ENCODE measurements around the gene MNDA. TPM values are rescaled to one million over a fixed set of nuclear protein-coding genes. Genes with fewer than 3 reads are reported as not detected.

MNDA gene
- total and polyA plus RNA-seq, 2 experiments from 2014 or later, result not detected

DNA sequence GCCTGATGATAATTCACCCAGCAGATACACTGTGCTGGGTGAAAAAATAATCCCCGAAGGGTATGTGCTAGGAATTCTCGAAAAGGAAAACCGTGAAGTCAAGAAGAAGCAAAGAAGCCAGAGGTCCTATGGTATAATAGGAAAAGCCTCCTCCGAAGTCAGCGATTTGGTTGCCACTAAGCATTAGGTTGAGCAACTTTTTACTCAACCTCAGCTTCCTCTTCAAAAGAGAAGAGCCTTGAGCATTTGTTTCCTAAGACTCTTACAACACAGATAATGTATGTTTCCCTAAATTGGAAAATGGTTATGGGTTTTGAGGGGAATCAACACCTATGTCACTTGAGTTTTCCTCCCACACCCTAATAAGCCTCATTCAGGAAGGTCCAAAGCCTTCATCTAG lies 21.3 kb upstream of the MNDA start:
- Histone ChIP-seq H3K36me3 (replicated peaks; ENCODE audit: insufficient read depth, low read depth) (no peaks in the 10 kb centered on the region), H3K4me2 (no peak overlapping the region), H3K4me1 (ENCODE audit: insufficient read depth) (peaks cover 4% of the 10 kb centered on the region), H3K27ac (no peak overlapping the region), H3K9me2 (replicated peaks; ENCODE audit: insufficient read depth) (no peaks in the 10 kb centered on the region), H3K79me2 (no peaks in the 10 kb centered on the region), H3K27me3 (no peaks in the 10 kb centered on the region), H3K4me3 (no peak overlapping the region), H2AFZ (no peak overlapping the region), H3K9me3 (ENCODE audit: low read depth) (no peaks in the 10 kb centered on the region), H4K20me1 (ENCODE audit: insufficient read depth, poor library complexity, severe bottlenecking) (no peaks in the 10 kb centered on the region)
- no peak for DNase-seq (ENCODE audit: low spot score)
- no peak for TF ChIP-seq EZH2 (IDR thresholded peaks at IDR 0.05; ENCODE audit: borderline replicate concordance)
- TF ChIP-seq, protein P1, sequence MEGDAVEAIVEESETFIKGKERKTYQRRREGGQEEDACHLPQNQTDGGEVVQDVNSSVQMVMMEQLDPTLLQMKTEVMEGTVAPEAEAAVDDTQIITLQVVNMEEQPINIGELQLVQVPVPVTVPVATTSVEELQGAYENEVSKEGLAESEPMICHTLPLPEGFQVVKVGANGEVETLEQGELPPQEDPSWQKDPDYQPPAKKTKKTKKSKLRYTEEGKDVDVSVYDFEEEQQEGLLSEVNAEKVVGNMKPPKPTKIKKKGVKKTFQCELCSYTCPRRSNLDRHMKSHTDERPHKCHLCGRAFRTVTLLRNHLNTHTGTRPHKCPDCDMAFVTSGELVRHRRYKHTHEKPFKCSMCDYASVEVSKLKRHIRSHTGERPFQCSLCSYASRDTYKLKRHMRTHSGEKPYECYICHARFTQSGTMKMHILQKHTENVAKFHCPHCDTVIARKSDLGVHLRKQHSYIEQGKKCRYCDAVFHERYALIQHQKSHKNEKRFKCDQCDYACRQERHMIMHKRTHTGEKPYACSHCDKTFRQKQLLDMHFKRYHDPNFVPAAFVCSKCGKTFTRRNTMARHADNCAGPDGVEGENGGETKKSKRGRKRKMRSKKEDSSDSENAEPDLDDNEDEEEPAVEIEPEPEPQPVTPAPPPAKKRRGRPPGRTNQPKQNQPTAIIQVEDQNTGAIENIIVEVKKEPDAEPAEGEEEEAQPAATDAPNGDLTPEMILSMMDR (IDR thresholded peaks at IDR 0.05; ENCODE audit: poor library complexity), result no peak
- TF ChIP-seq EZH2phosphoT487 (IDR thresholded peaks at IDR 0.05; ENCODE audit: low read depth, severe bottlenecking, unreplicated experiment), result no peak
- 90% methylated on average over 5 of the region's 5 CpGs for whole genome bisulfite sequencing (ENCODE audit: low lambda C conversion rate, missing lambda C conversion rate)

DNA sequence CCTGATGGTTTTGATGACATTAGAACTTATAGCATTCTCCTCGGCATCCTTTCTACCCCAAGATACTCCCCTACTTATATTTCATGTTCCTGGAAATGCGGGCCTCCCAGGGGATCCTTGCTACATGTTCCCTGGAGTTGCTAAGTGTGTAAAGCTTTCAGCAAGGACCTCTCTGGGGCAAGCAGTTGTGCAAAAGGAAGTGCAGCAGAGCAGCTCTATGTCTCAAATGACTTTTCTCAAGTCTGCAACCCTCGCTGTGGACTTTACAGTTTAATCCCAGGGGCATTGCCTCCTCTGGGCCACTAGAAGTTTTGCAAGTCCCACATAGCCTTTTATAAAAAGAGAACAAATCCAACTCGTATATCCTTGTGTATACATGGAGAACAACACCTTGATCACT lies 20.8 kb upstream of the MNDA start:
- Histone ChIP-seq H3K36me3 (replicated peaks; ENCODE audit: insufficient read depth, low read depth) (no peaks in the 10 kb centered on the region), H3K4me1 (ENCODE audit: insufficient read depth) (peaks cover 4% of the 10 kb centered on the region), H3K27me3 (no peaks in the 10 kb centered on the region), H3K9me2 (replicated peaks; ENCODE audit: insufficient read depth) (no peaks in the 10 kb centered on the region), H3K9me3 (ENCODE audit: low read depth) (no peaks in the 10 kb centered on the region), H3K27ac (no peak overlapping the region), H4K20me1 (ENCODE audit: insufficient read depth, poor library complexity, severe bottlenecking) (no peaks in the 10 kb centered on the region), H2AFZ (no peak overlapping the region), H3K4me3 (no peak overlapping the region), H3K4me2 (no peak overlapping the region), H3K79me2 (no peaks in the 10 kb centered on the region)
- no peak for TF ChIP-seq EZH2phosphoT487 (IDR thresholded peaks at IDR 0.05; ENCODE audit: low read depth, severe bottlenecking, unreplicated experiment)
- TF ChIP-seq, protein P1 (IDR thresholded peaks at IDR 0.05; ENCODE audit: poor library complexity), result no peak
- TF ChIP-seq EZH2 (IDR thresholded peaks at IDR 0.05; ENCODE audit: borderline replicate concordance), result no peak
- DNase-seq (ENCODE audit: low spot score), result no peak
- 82% methylated on average over 4 of the region's 4 CpGs for WGBS (ENCODE audit: low lambda C conversion rate, missing lambda C conversion rate)

DNA sequence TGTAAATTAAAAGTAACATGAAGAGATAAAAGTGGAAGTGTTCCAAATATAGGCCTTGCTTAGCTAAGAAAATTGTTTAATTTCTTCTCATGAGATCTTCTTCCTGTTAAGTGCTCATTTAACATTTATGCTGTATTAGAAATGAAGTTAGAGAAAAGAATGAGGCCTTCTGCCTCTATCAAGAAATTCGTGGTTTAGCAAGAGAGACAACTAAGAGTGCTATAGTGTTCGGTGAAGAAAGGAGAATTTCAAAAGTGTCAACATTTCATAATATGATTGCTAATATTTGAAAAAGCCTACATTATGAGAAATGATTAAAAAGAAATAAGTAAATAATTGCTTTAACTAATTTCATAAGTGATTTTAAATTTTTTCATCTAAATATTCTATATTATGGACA lies 18.8 kb upstream of the MNDA start:
- Histone ChIP-seq H3K4me2 (no peak overlapping the region), H3K4me1 (ENCODE audit: insufficient read depth) (no peaks in the 10 kb centered on the region), H4K20me1 (ENCODE audit: insufficient read depth, poor library complexity, severe bottlenecking) (no peaks in the 10 kb centered on the region), H3K27ac (no peak overlapping the region), H3K27me3 (no peaks in the 10 kb centered on the region), H3K79me2 (no peaks in the 10 kb centered on the region), H3K4me3 (no peak overlapping the region), H3K9me2 (replicated peaks; ENCODE audit: insufficient read depth) (no peaks in the 10 kb centered on the region), H2AFZ (no peak overlapping the region), H3K9me3 (ENCODE audit: low read depth) (no peaks in the 10 kb centered on the region), H3K36me3 (replicated peaks; ENCODE audit: insufficient read depth, low read depth) (no peaks in the 10 kb centered on the region)
- 81% methylated on average over 2 of the region's 2 CpGs for WGBS (ENCODE audit: low lambda C conversion rate, missing lambda C conversion rate)
- DNase-seq (ENCODE audit: low spot score), result no peak
- TF ChIP-seq, protein P1 (IDR thresholded peaks at IDR 0.05; ENCODE audit: poor library complexity), result no peak
- TF ChIP-seq EZH2 (IDR thresholded peaks at IDR 0.05; ENCODE audit: borderline replicate concordance), result no peak
- TF ChIP-seq EZH2phosphoT487 (IDR thresholded peaks at IDR 0.05; ENCODE audit: low read depth, severe bottlenecking, unreplicated experiment), result no peak

DNA sequence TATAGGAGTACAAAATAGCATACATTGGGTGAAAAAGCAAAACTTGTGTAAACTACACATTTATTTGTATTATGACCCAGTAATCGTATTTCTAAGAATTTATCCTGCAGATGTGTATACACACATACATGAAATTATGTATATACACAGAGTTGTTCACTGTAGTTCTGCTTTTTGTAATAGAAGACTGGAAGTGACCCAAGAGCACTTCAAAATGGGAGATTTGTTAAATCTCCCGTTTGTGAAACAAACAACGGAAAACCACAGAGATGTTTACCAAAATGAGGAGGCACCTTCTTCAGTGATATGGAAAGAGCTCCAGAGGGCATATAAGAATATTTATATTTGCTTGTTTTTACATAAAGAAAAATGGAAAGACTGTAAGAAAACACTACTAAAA lies 18.0 kb upstream of the MNDA start:
- H3K27ac ChIP-seq, result no peak overlapping the region
- 58% methylated on average over 3 of the region's 3 CpGs for WGBS (ENCODE audit: low lambda C conversion rate, missing lambda C conversion rate)

More for the DNA sequence above, 18.0 kb upstream of the MNDA start:
- DNase-seq (ENCODE audit: low spot score), result no peak
- Histone ChIP-seq H3K27me3 (no peaks in the 10 kb centered on the region), H3K9me2 (replicated peaks; ENCODE audit: insufficient read depth) (no peaks in the 10 kb centered on the region), H3K4me1 (ENCODE audit: insufficient read depth) (no peaks in the 10 kb centered on the region), H3K4me3 (no peak overlapping the region), H2AFZ (no peak overlapping the region), H3K36me3 (replicated peaks; ENCODE audit: insufficient read depth, low read depth) (no peaks in the 10 kb centered on the region), H3K79me2 (no peaks in the 10 kb centered on the region), H4K20me1 (ENCODE audit: insufficient read depth, poor library complexity, severe bottlenecking) (no peaks in the 10 kb centered on the region), H3K9me3 (ENCODE audit: low read depth) (no peaks in the 10 kb centered on the region), H3K4me2 (no peak overlapping the region)
- no peak for TF ChIP-seq EZH2 (IDR thresholded peaks at IDR 0.05; ENCODE audit: borderline replicate concordance)
- TF ChIP-seq, protein P1 (IDR thresholded peaks at IDR 0.05; ENCODE audit: poor library complexity), result no peak
- TF ChIP-seq EZH2phosphoT487 (IDR thresholded peaks at IDR 0.05; ENCODE audit: low read depth, severe bottlenecking, unreplicated experiment), result no peak
